Activated CD4-positive, CD25-positive, alpha-beta regulatory T cell treated with anti-CD3 and anti-CD28 coated beads, Interleukin-2, amount 50 U/mL, for 72 hours (primary cell): ENCODE results near the gene ZFYVE16.
"Not testable (repeated sequence)": the region's sequence is repeated elsewhere in the genome, so short reads cannot be mapped to it uniquely, and the experiment has no call there.

Source experiments
- DNase-seq: peaks from one replicate; pipeline ENCODE4 v3.0.0; 2021

The ZFYVE16 gene

DNA sequence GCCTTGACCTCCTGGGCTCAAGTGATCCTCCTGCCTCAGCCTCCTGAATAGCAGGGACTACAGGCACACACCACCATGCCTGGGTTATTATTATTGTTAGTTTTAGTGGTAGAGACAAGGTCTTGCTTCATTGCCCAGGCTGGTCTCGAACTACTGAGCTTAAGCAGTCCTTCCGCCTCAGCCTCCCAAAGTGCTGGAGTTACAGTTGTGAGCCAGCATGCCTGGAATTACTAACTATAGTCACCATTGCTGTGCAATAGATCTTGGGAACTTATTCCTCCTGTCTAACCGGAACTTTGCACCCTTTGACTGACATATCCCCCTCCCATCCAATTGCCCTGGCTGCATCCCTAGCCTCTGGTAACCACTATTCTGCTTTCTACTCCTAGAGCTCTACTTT lies 83.4 kb downstream of the ZFYVE16 start:
- DNase-seq = no peak

DNA sequence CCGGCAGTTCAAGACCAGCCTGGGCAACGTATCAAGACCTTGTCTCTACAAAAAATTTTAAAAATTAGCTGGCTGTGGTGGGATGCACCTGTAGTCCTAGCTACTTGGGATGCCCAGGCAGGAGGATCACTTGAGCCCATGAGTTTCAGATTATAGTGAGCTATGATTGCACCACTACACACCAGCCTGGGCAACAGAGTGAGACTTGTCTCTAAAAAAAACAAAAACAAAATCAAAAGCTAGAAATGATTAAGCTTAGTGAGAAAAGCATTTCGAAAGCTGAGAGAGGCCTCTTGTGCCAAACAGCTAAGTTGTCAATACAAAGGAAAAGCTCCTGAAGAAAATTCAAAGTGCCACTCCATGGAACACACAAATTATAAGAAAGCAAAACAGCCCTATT lies 84.9 kb downstream of the ZFYVE16 start:
- DNase-seq = no peak

DNA sequence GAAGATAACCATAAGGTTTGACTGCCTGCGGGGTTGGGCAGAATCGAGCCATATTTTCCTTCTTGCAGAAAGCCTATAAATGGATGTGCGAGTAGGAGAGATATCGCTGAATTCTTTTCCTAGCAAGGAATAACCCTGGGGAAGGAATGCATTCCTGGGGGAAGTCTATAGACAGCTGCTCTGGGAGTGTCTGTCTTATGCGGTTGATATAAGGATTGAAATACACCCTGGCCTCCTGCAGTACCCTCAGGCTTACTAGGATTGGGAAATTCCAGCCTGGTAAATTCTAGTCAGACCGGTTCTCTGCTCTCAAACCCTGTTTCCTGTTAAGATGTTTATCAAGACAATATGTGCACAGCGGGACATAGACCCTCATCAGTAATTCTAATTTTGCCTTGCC lies 85.6 kb downstream of the ZFYVE16 start:
- not testable (repeated sequence) for DNase-seq

DNA sequence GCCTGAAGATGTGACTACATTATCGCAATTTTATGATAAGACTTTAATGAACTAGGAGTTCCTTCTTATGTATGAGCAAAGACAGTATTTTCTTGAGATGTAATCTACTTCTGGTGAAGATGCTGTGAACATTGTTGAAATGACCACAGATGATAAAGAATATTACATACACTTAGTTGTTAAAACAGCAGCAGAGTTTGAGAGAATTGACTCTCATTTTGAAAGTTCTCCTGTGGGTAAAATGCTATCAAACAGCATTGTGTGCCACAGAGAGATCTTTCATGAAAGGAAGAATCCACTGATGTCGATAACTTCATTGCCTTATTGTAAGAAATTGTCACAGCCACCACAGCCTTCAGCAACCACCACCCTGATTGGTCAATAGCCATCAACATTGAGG lies 88.0 kb downstream of the ZFYVE16 start:
- DNase-seq = no peak

DNA sequence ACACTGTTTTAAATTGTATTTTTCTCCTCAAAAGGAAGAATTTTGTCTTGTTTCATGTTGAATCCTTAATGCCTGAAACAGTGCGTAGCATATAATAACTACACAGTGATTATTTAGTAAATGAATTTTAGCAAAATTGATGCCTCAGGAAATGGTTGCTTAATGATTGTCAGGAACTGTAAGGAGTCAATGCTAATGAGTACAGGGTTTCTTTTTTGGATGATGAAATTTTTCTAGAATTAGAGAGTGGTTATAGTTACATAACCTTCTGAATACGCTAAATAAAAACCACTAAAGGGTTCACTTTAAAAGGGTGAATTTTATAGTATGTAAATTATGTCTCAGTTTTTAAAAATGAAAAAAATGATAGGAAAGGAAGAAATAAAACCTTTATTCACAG lies 94.9 kb downstream of the ZFYVE16 start:
- no peak for DNase-seq

DNA sequence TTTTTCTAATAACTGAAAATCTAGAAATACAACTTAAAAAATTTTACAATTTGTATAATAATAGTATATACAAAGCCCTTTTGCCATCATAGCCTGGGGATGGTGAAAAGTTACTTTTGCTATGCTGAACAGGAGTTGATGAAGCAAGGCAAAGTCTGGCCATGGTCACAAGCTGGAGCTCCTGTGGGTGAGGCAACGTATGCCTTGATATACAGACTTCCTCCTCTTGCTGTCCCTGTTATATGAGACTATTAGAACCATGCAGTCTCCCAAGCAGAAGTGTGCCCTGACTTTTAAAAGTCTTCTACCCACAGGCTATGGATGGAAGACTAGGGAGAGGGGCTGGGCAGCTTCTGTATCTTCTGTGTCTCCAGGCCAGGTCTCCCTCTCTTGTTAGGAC lies 95.8 kb downstream of the ZFYVE16 start:
- no peak for DNase-seq

DNA sequence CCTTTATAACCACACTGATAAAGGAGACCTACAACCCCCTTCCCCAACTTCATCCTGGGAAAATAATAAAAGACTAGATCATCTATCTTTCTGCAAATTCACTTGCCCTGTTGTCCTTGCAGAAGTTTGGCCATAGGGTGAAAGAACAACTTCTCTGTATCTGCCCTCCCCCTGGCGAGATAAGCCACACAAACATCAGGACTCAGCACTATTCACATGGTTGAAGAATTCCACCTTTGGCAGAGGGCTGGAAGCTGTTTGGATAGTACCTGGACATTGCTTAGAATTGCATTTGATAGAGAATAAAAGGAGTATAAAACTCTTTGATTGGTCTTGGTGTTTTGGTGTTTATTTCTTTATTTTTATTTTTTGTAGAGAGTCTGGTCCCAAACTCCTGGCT lies 97.0 kb downstream of the ZFYVE16 start:
- DNase-seq = no peak

DNA sequence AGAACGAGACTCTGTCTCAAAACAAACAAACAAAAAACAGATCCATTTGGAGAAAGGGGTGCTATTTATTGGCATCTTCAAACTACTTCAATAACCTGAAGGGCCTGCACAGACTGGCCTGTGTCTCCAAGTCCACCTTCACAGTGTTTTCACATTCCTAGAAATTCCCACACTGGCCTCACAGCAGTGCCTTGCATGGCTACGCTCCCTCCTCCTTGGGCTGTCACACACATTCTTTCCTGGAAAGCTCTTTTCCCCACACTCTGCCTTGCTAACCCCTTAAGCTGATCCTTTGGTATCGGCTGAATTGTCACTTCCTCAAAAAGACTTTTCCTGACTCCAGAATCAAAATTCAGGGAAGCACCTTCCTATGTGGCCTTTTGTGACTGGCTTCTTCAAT lies 99.8 kb downstream of the ZFYVE16 start:
- no peak for DNase-seq

DNA sequence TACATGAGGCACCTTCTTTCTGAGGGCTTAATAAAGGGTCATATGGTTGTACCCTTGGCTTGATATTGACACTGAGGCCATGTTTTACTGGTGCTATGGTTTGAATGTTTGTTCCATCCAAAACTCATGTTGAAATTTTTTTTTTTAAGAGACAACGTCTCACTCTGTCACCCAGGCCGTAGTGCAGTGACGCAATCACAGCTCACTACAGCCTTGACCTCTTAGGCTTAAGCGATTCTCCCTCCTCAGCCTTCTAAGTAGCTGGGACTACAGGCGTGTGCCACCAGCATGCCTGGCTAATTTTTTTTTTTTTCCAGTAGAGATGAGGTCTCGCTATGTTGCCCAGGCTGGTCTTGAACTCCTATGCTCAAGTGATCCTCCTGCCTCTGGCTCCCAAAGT lies 101.0 kb downstream of the ZFYVE16 start:
- no peak for DNase-seq

DNA sequence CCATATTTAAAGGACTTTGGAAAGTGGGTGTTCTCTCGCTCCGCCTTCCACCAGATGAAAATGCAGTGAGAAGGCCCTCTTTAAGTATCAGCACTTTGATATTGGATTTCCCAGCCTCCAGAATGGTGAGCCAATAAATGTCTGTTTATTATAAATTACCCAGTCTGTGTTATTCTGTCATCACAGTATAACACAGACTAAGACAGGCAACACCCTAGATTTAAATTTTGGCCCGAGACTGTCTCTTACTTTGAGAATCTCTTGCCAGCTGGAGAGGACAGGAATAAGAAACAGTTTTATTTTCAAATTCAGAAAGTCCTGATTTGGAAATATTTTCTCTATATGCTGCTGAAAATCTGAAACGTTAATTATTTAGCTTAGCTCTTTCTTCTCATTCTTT lies 101.5 kb downstream of the ZFYVE16 start:
- DNase-seq = no peak

DNA sequence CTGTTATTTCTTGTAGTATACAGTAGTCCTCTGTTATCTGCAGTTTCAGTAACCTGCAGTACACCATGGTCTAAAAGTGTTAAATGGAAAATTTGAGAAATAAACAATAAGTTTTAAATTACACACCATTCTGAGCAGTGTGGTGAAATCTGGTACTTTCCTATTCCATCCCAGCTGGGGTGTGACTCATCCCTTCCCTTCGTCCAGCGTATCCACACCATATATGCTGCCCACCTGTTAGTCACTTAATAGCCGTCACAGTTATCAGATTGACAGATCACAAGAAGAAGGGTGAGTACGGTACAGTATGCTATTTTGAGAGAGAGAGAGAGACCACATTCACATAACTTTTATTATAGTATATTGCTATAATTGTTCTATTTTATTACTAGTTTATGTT lies 109.0 kb downstream of the ZFYVE16 start:
- no peak for DNase-seq
